H1 (cell line): ENCODE measurements around the gene ITPKB. TPM values are rescaled to one million over a fixed set of nuclear protein-coding genes. Genes with fewer than 3 reads are reported as not detected.
A peak's percentile ranks its signal among the peaks of the same experiment; 100 is the strongest.

Experiments
- CTCF ChIA-PET: fragments of 300-600 bp; sonication (Branson Sonifier 250); formaldehyde crosslinking; loops from one replicate; lab custom pipeline; 2021; ENCODE audit not compliant: partially characterized antibody; lab: Charles Lee
- POLR2A ChIA-PET: fragments of 300-600 bp; sonication (Branson Sonifier 250); formaldehyde crosslinking; loops from one replicate; lab custom pipeline; 2021; ENCODE audit warnings: inconsistent platforms; ENCODE audit not compliant: partially characterized antibody; lab: Charles Lee
- DNase-seq, 2 experiments: peaks; one replicate each; pipeline versions ENCODE4 v3.0.0 to v3.0.0-alpha.2; 2010 to 2022; ENCODE audit warnings: low spot score in 2 of 2, low read depth in 1 of 2, mixed read lengths in 1 of 2
- FAIRE-seq: peaks from 2 replicates; lab custom pipeline; 2011; peaks lifted over from hg19 to GRCh38; lab: Jason Lieb, UNC
- H2AFZ ChIP-seq: 2 replicates; pipeline ENCODE4 v1.8.1; 2012; ENCODE audit warnings: low read length, inconsistent platforms
- H2AK5ac ChIP-seq: 2 replicates; pipeline ENCODE4 v1.6.1; 2013; ENCODE audit warnings: low read depth, low read length
- H2BK120ac ChIP-seq: replicated peaks from 2 replicates; pipeline ENCODE3; 2013; ENCODE audit warnings: low read depth, low read length, inconsistent platforms
- H2BK12ac ChIP-seq: 2 replicates; pipeline ENCODE4 v1.6.1; 2013; ENCODE audit warnings: low read depth, low read length
- H2BK15ac ChIP-seq: 2 replicates; pipeline ENCODE4 v1.6.1; 2013; ENCODE audit warnings: low read length
- H2BK20ac ChIP-seq: 2 replicates; pipeline ENCODE4 v1.6.1; 2013; ENCODE audit warnings: low read length
- H2BK5ac ChIP-seq: 2 replicates; pipeline ENCODE4 v1.6.1; 2013; ENCODE audit warnings: low read depth, low read length
- H3K14ac ChIP-seq: 2 replicates; pipeline ENCODE4 v1.6.1; 2013; ENCODE audit warnings: inconsistent platforms; ENCODE audit not compliant: insufficient read length
- H3K18ac ChIP-seq: 2 replicates; pipeline ENCODE4 v1.6.1; 2013; ENCODE audit warnings: low read length; ENCODE audit errors: extremely low read depth
- H3K23ac ChIP-seq: 2 replicates; pipeline ENCODE4 v1.6.1; 2013; ENCODE audit warnings: inconsistent platforms; ENCODE audit not compliant: insufficient read length
- H3K23me2 ChIP-seq: 2 replicates; pipeline ENCODE4 v1.6.1; 2013; ENCODE audit warnings: low read depth, low read length
- H3K27ac ChIP-seq: 2 replicates; pipeline ENCODE4 v1.6.1; 2011; ENCODE audit warnings: low read depth, low read length, inconsistent platforms
- H3K27me3 ChIP-seq, 4 experiments: replicated peaks in 1 of 4; 1 replicate in 1 of 4; 2 replicates in 3 of 4; pipeline versions ENCODE4 v1.6.1 to v1.8.1; 2011 to 2013; ENCODE audit warnings: low read length in 3 of 4, mild to moderate bottlenecking in 3 of 4, inconsistent platforms in 2 of 4, mixed read lengths in 2 of 4, moderate library complexity in 1 of 4; ENCODE audit not compliant: control insufficient read depth in 3 of 4, insufficient read depth in 3 of 4; ENCODE audit errors: extremely low read depth in 1 of 4
- H3K36me3 ChIP-seq, 4 experiments: 2 replicates each; pipeline versions ENCODE4 v1.6.1 to v1.8.1; 2011 to 2013; ENCODE audit warnings: mild to moderate bottlenecking in 4 of 4, low read length in 3 of 4, moderate library complexity in 2 of 4, control low read depth in 1 of 4, inconsistent platforms in 1 of 4; ENCODE audit not compliant: insufficient read depth in 4 of 4, control insufficient read depth in 2 of 4
- H3K4ac ChIP-seq: replicated peaks from 2 replicates; pipeline ENCODE3; 2013; ENCODE audit warnings: low read length, low read depth, mixed read lengths, inconsistent platforms; ENCODE audit not compliant: insufficient read length
- H3K4me1 ChIP-seq, 4 experiments: replicated peaks in 1 of 4; 1 replicate in 1 of 4; 2 replicates in 3 of 4; pipeline versions ENCODE4 v1.6.1 to v1.8.1; 2011 to 2013; ENCODE audit warnings: low read length in 3 of 4, inconsistent platforms in 2 of 4, mixed read lengths in 1 of 4; ENCODE audit not compliant: insufficient read depth in 4 of 4, control insufficient read depth in 3 of 4
- H3K4me2 ChIP-seq, 2 experiments: 2 replicates each; pipeline versions ENCODE4 v1.6.1 to v1.8.1; 2011 to 2013; ENCODE audit warnings: low read depth in 2 of 2, low read length in 2 of 2, control low read depth in 1 of 2, inconsistent platforms in 1 of 2, mild to moderate bottlenecking in 1 of 2; ENCODE audit not compliant: insufficient read depth in 1 of 2
- H3K4me3 ChIP-seq, 4 experiments: fragments of 200-600, 300-600 bp in 1 of 4; sonication (generic), shearing (Covaris generic), sonication (Bioruptor Twin) in 1 of 4; 2 replicates each; pipeline versions ENCODE4 v1.5.1 to v1.8.1; 2011 to 2016; ENCODE audit warnings: low read length in 4 of 4, low read depth in 3 of 4, control low read depth in 2 of 4, inconsistent platforms in 2 of 4, mild to moderate bottlenecking in 2 of 4, mixed read lengths in 1 of 4, moderate library complexity in 1 of 4; ENCODE audit not compliant: insufficient read depth in 2 of 4; ENCODE audit errors: extremely low read depth in 1 of 4
- H3K56ac ChIP-seq: replicated peaks from 2 replicates; pipeline ENCODE3; 2013; ENCODE audit warnings: low read depth, mild to moderate bottlenecking, mixed read lengths, low read length, inconsistent platforms; ENCODE audit not compliant: insufficient read length
- H3K79me1 ChIP-seq: 2 replicates; pipeline ENCODE4 v1.6.1; 2013; ENCODE audit warnings: low read depth, low read length, control low read depth
- H3K79me2 ChIP-seq, 2 experiments: 2 replicates each; pipeline versions ENCODE4 v1.6.1 to v1.8.1; 2012 to 2013; ENCODE audit warnings: low read length in 2 of 2, mild to moderate bottlenecking in 2 of 2, inconsistent platforms in 1 of 2; ENCODE audit not compliant: insufficient read depth in 2 of 2, control insufficient read depth in 1 of 2
- H3K9ac ChIP-seq, 4 experiments: replicated peaks in 1 of 4; 1 replicate in 1 of 4; 2 replicates in 3 of 4; pipeline versions ENCODE4 v1.6.1 to v1.8.1; 2011 to 2013; ENCODE audit warnings: low read depth in 3 of 4, low read length in 3 of 4, control low read depth in 2 of 4, mild to moderate bottlenecking in 2 of 4, moderate library complexity in 2 of 4, inconsistent platforms in 1 of 4; ENCODE audit errors: extremely low read depth in 1 of 4
- H3K9me3 ChIP-seq, 2 experiments: 2 replicates each; pipeline versions ENCODE4 v1.6.1 to v1.8.1; 2012 to 2013; ENCODE audit warnings: mild to moderate bottlenecking in 2 of 2, moderate library complexity in 2 of 2, control low read depth in 1 of 2, inconsistent platforms in 1 of 2, low read depth in 1 of 2, low read length in 1 of 2, mixed read lengths in 1 of 2; ENCODE audit not compliant: insufficient read depth in 2 of 2
- H4K20me1 ChIP-seq, 2 experiments: replicated peaks in 1 of 2; 2 replicates each; pipeline versions ENCODE3 to v1.8.1; 2011 to 2013; ENCODE audit warnings: inconsistent platforms in 2 of 2, low read length in 2 of 2, mild to moderate bottlenecking in 1 of 2; ENCODE audit not compliant: insufficient read depth in 2 of 2, control insufficient read depth in 1 of 2
- H4K5ac ChIP-seq: 2 replicates; pipeline ENCODE4 v1.6.1; 2013; ENCODE audit warnings: low read length, low read depth, mixed read lengths, inconsistent platforms; ENCODE audit not compliant: insufficient read length
- H4K8ac ChIP-seq: 2 replicates; pipeline ENCODE4 v1.8.0; 2013; ENCODE audit warnings: mild to moderate bottlenecking, moderate library complexity, low read length, inconsistent platforms; ENCODE audit not compliant: insufficient read depth; ENCODE audit errors: extremely low read depth
- H4K91ac ChIP-seq: replicated peaks from 2 replicates; pipeline ENCODE3; 2013; ENCODE audit warnings: low read length, mixed read lengths, inconsistent platforms; ENCODE audit not compliant: insufficient read length
- BACH1 ChIP-seq: IDR thresholded peaks from 2 replicates; pipeline ENCODE4 v1.6.1; 2012; ENCODE audit warnings: low read length, improper control_type of control experiment
- CEBPB ChIP-seq: IDR thresholded peaks from 2 replicates; pipeline ENCODE4 v1.6.1; 2012; ENCODE audit warnings: low read depth, low read length
- KDM4A ChIP-seq: IDR thresholded peaks from one replicate; pipeline ENCODE4 v1.7.1; 2012; ENCODE audit warnings: low read depth, mild to moderate bottlenecking, moderate library complexity, low read length, inconsistent platforms; ENCODE audit not compliant: severe bottlenecking
- NANOG ChIP-seq: IDR thresholded peaks from 2 replicates; pipeline ENCODE4 v1.6.1; 2011; ENCODE audit warnings: low read length, low read depth, mild to moderate bottlenecking, inconsistent platforms; ENCODE audit not compliant: insufficient read depth, poor library complexity, severe bottlenecking
- PHF8 ChIP-seq: fragments of 200-600 bp; sonication (generic); conservative IDR thresholded peaks from 2 replicates; pipeline ENCODE4 v1.7.1; 2012; ENCODE audit warnings: low read depth, mild to moderate bottlenecking, inconsistent platforms, low read length, moderate library complexity
- RFX5 ChIP-seq: IDR thresholded peaks from 2 replicates; pipeline ENCODE4 v1.6.1; 2011; ENCODE audit warnings: low read depth, low read length, improper control_type of control experiment, borderline replicate concordance
- SIN3A ChIP-seq, 2 experiments: IDR thresholded peaks in 1 of 2; conservative IDR thresholded peaks in 1 of 2; 2 replicates each; pipeline ENCODE4 v1.6.1; 2011 to 2012; ENCODE audit warnings: low read length in 2 of 2, improper control_type of control experiment in 1 of 2, low read depth in 1 of 2, mild to moderate bottlenecking in 1 of 2
- TCF12 ChIP-seq: IDR thresholded peaks from 2 replicates; pipeline ENCODE4 v1.6.1; 2011; ENCODE audit warnings: low read depth, mild to moderate bottlenecking, low read length
- WGBS, 2 experiments: shearing (Covaris generic) in 1 of 2; methylation state at CpG; one replicate each; pipeline versions ENCODE4 v1.1.6 to v1.1.7; 2013 to 2015; ENCODE audit warnings: low lambda C conversion rate in 2 of 2, mixed read lengths in 2 of 2, inconsistent platforms in 1 of 2, low coverage in 1 of 2, missing lambda C conversion rate in 1 of 2; ENCODE audit not compliant: insufficient replicate concordance in 2 of 2, insufficient coverage in 1 of 2, insufficient read length in 1 of 2; ENCODE audit errors: extremely low coverage in 1 of 2, missing lambda C conversion rate in 1 of 2; 5-methylcytosine and 5-hydroxymethylcytosine counted together
- polyA plus RNA-seq, 7 experiments: library from polyadenylated mRNA; depleted of rRNA in 3 of 7; stranded (reverse) in 5 of 7; unstranded in 2 of 7; fragments of >200 nt in 5 of 7; fragments of 200-250 nt in 2 of 7; gene quantifications; 1 replicate in 5 of 7; 2 replicates in 1 of 7; 4 replicates in 1 of 7; pipeline versions ENCODE4 v1.2.1 to v1.2.3, GENCODE V29; 2011 to 2013; ENCODE audit warnings: missing spikeins in 2 of 7, mixed read lengths in 2 of 7
- total RNA-seq: library from RNA; stranded (reverse); fragmentation: NEBNext Ultra II Directional; extraction: Animal tissue kit (Norgen Biotek cat#: 25700); gene quantifications from 2 replicates; pipeline ENCODE4 v1.2.1, GENCODE V29; 2021
- TF ChIP-seq, protein P1 (sequence below), 3 experiments: IDR thresholded peaks; 1 replicate in 2 of 3; 2 replicates in 1 of 3; pipeline versions ENCODE4 v1.5.1 to v1.6.1; 2011; ENCODE audit warnings: low read length in 3 of 3, mild to moderate bottlenecking in 3 of 3, inconsistent platforms in 2 of 3, low read depth in 1 of 3, moderate library complexity in 1 of 3; ENCODE audit not compliant: insufficient read depth in 1 of 3; ENCODE audit errors: control extremely low read depth in 1 of 3
- TF ChIP-seq, protein P2 (sequence below): IDR thresholded peaks from 2 replicates; pipeline ENCODE4 v1.6.1; 2011; ENCODE audit warnings: low read depth, mild to moderate bottlenecking, low read length; ENCODE audit not compliant: insufficient read depth

The ITPKB gene
- total and polyA plus RNA-seq, 2 of the 8 experiments (the other 6 are each of a cell fraction or from before 2014, with no cell fraction given): 1.7 to 4.8 TPM

DNA sequence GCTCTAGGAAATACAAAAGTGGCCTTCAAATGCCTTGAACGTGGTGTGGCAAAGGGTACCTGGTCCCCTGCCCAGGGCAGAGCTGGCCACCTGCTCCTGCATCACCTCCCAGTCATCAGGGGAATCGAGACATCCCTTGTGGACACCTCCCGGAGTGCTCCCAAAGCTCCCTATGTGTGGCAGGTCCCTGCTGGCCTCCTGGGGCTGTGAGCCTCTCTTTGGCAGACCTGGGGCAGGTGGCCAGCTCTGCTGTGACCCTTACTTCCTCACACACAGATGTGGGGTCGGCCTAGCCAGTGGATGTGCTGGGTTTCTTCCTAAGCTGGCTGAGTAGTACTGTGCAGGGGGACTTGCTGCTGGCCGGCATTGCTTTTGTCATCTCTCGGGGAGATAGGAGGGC lies 86.5 kb downstream of the ITPKB start:
- H3K56ac ChIP-seq: no peak overlapping the region
- peaks cover 4 to 36% (median 25%) of the 10 kb centered on the region in 4 experiments for H3K4me1 ChIP-seq
- H2BK120ac ChIP-seq: no peak overlapping the region
- no peak overlapping the region for H3K4ac ChIP-seq
- H2BK20ac ChIP-seq: no peak overlapping the region
- no peak overlapping the region for H3K4me2 ChIP-seq
- no peak overlapping the region for H3K23ac ChIP-seq
- 86% methylated on average over 5 of the region's 6 CpGs; no CpG with 5 or more reads in 1 of the 2 experiments for WGBS, 2 experiments
- H3K23me2 ChIP-seq: no peaks in the 10 kb centered on the region
- H3K9ac ChIP-seq: no peak overlapping the region
- H3K18ac ChIP-seq: peak overlapping the region; percentile 26; the same call in 1 of the 2 replicates
- FAIRE-seq (no peak), DNase-seq (no peak)
- H3K79me1 ChIP-seq: no peaks in the 10 kb centered on the region
- H4K91ac ChIP-seq: peak overlapping the region; percentile 49
- H3K36me3 ChIP-seq: no peaks in the 10 kb centered on the region
- peak overlapping the region; percentile 88; the same call in 1 of the 2 replicates for H2BK5ac ChIP-seq
- H3K9me3 ChIP-seq: no peaks in the 10 kb centered on the region
- H3K79me2 ChIP-seq: no peaks in the 10 kb centered on the region
- H4K8ac ChIP-seq: no peak overlapping the region
- no peak overlapping the region; the same call in 1 of the 2 replicates for H2BK15ac ChIP-seq
- no peaks in the 10 kb centered on the region; a peak in 1 of 7 replicates for H3K27me3 ChIP-seq
- H4K5ac ChIP-seq: no peak overlapping the region
- no peak overlapping the region for H3K27ac ChIP-seq
- ChIA-PET CTCF (interaction anchor here (0.7 to 6.1 kb wide), 5 partner anchors 8 to 84 kb away, joined by 3 to 27 read pairs (median 7); no protein-coding TSS in a partner anchor), POLR2A (no interaction called here)
- H4K20me1 ChIP-seq: peaks cover 0 to 4% of the 10 kb centered on the region in 2 experiments
- 0 out of 2 replicates have a peak overlapping the region, but pooled peaks have one; percentile 71 for H2AK5ac ChIP-seq
- no peak overlapping the region; the same call in 1 of the 2 replicates for H2BK12ac ChIP-seq
- no peak overlapping the region for H2AFZ ChIP-seq
- no peak overlapping the region for H3K4me3 ChIP-seq
- no peak overlapping the region for H3K14ac ChIP-seq
- TF ChIP-seq TCF12: no peak
- TF ChIP-seq, protein P1, sequence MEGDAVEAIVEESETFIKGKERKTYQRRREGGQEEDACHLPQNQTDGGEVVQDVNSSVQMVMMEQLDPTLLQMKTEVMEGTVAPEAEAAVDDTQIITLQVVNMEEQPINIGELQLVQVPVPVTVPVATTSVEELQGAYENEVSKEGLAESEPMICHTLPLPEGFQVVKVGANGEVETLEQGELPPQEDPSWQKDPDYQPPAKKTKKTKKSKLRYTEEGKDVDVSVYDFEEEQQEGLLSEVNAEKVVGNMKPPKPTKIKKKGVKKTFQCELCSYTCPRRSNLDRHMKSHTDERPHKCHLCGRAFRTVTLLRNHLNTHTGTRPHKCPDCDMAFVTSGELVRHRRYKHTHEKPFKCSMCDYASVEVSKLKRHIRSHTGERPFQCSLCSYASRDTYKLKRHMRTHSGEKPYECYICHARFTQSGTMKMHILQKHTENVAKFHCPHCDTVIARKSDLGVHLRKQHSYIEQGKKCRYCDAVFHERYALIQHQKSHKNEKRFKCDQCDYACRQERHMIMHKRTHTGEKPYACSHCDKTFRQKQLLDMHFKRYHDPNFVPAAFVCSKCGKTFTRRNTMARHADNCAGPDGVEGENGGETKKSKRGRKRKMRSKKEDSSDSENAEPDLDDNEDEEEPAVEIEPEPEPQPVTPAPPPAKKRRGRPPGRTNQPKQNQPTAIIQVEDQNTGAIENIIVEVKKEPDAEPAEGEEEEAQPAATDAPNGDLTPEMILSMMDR (IDR thresholded peaks at IDR 0.05; ENCODE audit: control extremely low read depth in 1 of 3, insufficient read depth in 1 of 3, low read depth in 1 of 3, low read length in 3 of 3): no peak
- TF ChIP-seq RFX5: no peak
- TF ChIP-seq SIN3A (conservative IDR thresholded peaks at IDR 0.05 in 1 of 2, IDR thresholded peaks at IDR 0.05 in 1 of 2; ENCODE audit: low read depth in 1 of 2, low read length in 2 of 2): no peak
- TF ChIP-seq CEBPB: no peak
- TF ChIP-seq, protein P2, sequence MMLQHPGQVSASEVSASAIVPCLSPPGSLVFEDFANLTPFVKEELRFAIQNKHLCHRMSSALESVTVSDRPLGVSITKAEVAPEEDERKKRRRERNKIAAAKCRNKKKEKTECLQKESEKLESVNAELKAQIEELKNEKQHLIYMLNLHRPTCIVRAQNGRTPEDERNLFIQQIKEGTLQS: no peak
- TF ChIP-seq KDM4A: no peak
- TF ChIP-seq BACH1: no peak
- TF ChIP-seq NANOG: no peak
- no peak for TF ChIP-seq PHF8
